ENCODE measurements around the gene PGD.

GRCh38 chr1:10421637-10422036, 22.8 kb downstream of the PGD start:
- TF ChIP-seq CTCF (IDR thresholded peaks at IDR 0.05) (no peak), POLR2A (IDR thresholded peaks at IDR 0.05) (no peak)

Measured in gastroesophageal sphincter (tissue), 3 donors.